HG02870 (cell line): ENCODE data around the gene IL4.
A peak's percentile ranks its signal among the peaks of the same experiment; 100 is the strongest.

Experiments
- ATAC-seq: cut with Tn5 transposase; IDR thresholded peaks from one replicate; pipeline ENCODE4 v1.9.1; 2021; ENCODE audit warnings: mild to moderate bottlenecking, moderate library complexity; ENCODE audit not compliant: unreplicated experiment

Gene IL4

DNA sequence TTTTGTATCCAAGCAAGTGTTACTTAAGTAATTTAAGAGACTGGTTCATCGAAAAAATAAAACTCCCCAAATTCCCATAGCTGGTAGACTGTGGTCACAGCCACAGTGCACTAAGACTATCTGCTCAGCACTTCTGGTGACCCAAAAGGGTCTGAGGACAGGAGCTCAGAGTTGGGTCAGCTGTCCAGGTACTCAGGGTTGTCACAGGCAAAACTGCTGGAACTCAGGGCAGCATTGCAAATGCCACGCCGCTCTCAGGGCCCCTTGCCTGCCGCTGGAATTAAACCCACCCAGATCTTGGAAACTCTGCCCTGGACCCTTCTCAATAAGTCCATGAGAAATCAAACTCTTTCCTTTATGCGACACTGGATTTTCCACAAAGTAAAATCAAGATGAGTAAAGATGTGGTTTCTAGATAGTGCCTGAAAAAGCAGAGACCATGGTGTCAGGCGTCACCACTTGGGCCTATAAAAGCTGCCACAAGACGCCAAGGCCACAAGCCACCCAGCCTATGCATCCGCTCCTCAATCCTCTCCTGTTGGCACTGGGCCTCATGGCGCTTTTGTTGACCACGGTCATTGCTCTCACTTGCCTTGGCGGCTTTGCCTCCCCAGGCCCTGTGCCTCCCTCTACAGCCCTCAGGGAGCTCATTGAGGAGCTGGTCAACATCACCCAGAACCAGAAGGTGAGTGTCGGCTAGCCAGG, 16.0 kb upstream of the IL4 start, which contains the start of gene IL13:
Gene IL13, plus strand, starts transcription at position 498 of the 705 bp plus-strand sequence. Its CDS starts 14 bp downstream, at position 512.
- ATAC-seq: no peak

GRCh38 chr5:132658381-132659302, 15.1 kb upstream of the IL4 start:
- no peak for ATAC-seq

DNA sequence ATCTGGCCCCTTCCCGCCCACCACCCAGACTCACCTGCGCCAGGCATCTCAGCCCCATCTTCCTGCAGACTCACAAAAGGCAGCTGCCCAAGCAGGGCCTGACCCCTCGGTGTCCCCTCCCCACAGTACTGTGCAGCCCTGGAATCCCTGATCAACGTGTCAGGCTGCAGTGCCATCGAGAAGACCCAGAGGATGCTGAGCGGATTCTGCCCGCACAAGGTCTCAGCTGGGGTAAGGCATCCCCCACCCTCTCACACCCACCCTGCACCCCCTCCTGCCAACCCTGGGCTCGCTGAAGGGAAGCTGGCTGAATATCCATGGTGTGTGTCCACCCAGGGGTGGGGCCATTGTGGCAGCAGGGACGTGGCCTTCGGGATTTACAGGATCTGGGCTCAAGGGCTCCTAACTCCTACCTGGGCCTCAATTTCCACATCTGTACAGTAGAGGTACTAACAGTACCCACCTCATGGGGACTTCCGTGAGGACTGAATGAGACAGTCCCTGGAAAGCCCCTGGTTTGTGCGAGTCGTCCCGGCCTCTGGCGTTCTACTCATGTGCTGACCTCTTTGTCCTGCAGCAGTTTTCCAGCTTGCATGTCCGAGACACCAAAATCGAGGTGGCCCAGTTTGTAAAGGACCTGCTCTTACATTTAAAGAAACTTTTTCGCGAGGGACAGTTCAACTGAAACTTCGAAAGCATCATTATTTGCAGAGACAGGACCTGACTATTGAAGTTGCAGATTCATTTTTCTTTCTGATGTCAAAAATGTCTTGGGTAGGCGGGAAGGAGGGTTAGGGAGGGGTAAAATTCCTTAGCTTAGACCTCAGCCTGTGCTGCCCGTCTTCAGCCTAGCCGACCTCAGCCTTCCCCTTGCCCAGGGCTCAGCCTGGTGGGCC, 13.9 kb upstream of the IL4 start:
- no peak for ATAC-seq

DNA sequence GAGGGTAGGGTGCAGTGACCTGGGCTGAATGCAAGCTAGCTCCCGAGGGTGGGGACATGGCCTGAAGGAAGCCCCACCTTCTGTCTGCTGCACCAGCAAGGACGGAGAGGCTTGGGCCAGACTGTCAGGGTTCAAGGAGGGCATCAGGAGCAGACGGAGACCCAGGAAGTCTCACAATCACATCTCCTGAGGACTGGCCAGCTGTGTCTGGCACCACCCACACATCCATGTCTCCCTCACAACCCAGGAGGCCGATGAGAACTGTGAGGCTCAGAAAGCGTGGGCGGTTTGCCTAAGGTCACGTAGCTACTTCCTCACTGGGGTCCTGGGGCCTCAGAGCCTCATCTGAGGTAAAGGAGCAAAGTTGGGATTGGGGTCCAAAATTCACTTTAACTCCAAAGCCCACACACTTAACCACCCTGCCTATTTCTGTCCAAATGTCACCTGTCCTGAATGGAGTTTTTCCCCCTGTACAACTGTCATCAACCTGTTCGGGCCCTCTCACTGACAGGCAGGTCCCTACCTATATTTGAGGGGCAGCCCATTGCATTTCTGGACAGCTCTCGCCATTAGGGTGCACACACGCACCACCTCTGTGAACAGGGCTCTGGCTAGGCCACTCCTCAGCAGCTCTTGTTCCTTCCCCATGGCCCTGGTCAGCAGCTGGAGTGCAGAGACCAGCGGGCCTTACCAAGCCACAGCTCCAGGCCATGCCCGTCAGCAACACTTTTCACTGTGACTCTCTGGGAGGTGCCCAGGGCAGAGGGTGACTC, 12.4 kb upstream of the IL4 start:
- ATAC-seq: no peak

DNA sequence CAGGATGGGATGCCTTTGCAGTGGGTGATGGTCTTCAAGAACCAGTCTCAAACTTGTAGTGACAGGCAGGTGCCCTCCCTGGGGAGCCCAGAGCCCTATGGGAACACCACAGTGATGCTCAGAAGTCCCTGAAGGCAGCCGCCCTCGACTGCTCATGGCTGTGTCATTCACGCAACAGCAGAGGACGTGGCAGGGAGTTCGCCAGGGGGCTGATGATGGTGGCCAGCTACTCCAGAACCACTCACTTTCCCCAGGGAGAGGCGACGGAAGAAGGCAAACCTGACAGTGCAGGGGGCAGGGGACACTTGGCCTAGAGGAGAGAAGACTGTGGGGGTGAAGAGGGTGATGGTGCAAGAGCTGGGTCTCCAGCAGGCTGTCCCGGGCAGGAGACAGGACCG, 11.8 kb upstream of the IL4 start:
- ATAC-seq: no peak

GRCh38 chr5:132662925-132663770, 10.6 kb upstream of the IL4 start:
- ATAC-seq: peak; percentile 59

GRCh38 chr5:132663771-132664695, 9.8 kb upstream of the IL4 start:
- peak; percentile 43 for ATAC-seq

DNA sequence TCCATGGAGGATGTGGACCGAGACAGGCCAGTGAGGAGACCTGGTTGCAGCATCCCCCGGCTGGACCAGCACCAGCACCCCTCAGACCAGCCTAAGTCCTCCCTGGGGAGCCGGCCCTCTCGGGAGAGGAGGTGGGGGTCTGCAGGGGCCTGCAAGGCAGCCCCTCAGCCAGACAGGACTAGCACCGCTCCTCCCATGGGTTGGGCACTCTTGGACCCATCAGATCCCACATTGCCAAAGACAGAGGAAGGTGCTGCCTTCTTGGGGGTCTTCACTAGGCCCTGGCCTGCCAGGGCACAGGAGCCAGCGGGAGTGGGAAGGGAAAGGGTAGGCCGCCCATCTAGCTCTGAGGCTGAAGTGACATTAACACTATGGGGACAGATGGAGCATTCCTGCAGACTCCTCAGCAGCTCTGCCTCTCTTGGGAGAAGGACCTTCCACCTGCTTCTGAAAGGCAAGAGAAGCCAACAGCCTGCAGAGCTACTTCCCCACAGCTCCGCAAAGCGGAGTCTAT, 9.0 kb upstream of the IL4 start:
- no peak for ATAC-seq

- no peak for ATAC-seq
Observed at GRCh38 chr5:132665574-132666080, 8.2 kb upstream of the IL4 start.

DNA sequence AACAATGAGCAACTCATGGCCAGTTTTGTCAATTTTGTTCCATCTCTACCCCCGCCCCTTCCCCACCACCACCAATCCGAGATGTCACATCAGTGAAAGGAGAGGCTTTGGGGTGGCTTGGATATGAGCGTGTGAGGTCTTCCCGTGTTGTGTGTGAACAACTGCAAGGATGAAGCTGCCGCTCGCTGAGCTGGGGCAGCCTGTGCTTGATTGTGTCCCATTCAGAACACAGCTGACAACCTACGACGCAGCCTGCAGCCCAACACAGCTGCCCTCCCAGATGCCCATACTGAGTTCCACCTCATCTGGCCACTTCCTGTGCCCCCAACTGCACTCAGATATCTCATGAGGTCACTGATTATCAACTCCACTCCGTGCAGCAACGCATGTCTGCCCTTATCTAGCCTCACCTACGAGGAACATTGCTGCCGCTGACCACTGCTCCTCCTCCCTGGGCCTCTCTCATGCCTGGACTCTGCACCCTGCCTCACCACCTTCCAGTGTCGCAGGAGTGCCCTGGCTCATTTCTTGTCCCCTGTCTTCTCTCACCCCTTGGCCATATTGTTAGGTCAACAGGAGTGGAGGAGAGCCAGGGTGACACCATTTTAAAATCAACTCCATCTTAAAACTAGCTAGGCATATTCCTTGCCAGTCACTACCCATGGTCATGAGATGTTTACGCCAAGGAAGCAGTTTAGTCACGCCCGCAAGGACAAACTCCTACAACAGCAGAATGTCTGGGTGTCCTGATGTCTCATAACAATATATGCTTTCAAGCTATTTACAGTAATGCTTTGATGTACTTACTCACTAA, 7.3 kb upstream of the IL4 start:
- ATAC-seq: no peak

DNA sequence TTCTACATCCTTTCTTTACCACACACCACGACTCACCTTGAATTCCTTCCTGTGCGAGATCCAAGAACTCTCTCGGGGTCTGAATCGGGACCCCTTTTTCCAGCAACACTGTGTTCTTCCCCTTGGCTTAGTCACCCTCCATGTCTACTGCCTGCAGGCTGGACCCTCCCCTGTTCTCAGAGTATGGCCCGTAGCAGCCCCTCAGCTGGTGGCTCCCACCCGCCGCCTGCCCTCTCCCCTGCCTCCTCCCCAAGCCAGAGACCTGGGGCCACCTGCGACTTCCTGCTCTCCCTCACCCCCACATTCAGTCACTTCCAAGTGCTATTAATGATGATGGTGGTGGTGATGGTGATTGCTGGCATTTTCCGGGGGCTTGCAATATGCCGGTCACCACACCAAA, 6.5 kb upstream of the IL4 start:
- ATAC-seq: no peak

- ATAC-seq: no peak
Observed at GRCh38 chr5:132667761-132668705, 5.8 kb upstream of the IL4 start.

DNA sequence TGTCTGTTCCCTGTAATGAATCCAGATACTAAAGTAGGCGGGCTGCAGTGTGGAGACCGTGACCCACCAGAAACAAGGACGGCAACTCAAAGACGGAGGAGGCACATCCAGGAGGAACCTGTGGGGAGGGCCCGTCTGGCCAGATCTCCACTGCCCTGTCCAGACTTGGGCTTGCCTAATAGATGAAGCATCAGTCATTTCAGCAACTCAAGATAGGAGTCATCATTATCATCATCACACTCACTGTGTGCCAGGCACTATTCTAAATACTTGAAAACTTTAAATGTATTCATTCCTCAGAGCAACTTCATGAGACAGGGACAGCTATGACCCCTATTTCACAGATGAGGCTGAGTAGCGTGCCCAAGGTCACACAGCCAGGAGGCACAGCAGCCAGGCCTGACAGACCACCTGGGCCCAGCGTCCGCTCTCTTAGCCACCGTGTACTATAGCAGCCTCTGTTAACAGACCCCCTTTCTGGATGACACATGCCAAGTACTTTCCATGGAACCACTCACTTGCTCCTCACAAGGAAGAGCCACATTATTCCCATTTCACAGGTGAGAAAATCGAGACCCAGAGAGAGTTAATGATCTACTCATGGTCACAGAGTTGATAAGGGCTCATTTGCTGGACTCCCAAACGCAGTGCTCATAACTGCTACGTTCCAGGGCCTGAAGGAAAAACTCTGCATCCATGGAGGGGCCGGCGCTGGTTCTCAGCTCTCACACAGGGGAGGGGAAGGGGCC, 4.9 kb upstream of the IL4 start:
- ATAC-seq: no peak

DNA sequence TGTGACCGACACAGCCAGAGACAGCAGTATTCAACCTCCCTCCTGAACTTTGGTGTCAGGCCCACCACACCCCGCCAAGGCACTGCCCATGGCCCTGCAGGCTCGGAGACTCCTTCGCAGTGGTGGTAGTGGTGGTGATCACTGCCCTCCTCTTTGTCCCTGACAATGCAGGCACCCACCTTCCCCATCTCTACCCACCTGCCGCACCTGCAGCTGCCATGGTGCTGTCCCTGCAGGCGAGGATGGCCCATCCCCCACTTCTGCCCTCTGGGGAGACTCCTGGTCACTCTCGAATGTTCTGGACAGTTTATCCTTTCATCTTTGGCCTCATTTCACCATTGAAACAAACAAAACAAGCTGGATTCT, 4.4 kb upstream of the IL4 start:
- no peak for ATAC-seq
